NCI-H1436 (cell line): ENCODE measurements around the gene RNF217.

Experiments
- DNase-seq: peaks from one replicate; lab custom pipeline; 2025; lab: John Stamatoyannopoulos, UW

The RNF217 gene

DNA sequence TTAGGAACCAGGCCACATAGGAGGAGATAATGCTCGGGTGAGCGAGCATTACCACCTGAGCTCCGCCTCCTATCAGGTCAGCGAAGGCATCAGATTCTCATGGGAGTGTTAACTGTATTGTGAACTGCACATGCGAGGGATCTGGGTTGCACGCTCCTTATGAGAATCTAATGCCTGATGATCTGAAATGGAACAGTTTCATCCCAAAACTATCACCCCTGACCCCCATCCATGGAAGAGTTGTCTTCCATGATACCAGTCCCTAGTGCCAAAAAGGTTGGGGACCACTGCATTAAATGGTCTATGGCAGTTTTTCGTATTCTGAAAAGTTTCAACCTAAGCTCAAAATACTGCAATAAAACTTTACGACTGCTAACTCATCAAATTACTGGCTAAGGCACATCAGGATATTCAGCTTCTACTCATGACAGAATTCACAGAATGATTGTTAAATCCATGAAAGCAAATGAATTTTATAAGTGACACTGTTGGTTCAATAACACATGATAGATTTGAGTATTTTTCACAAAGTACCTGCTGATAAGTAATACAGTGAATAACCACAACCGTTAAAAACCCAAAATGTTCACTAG, 25.9 kb downstream of the RNF217 start:
- DNase-seq = no peak

DNA sequence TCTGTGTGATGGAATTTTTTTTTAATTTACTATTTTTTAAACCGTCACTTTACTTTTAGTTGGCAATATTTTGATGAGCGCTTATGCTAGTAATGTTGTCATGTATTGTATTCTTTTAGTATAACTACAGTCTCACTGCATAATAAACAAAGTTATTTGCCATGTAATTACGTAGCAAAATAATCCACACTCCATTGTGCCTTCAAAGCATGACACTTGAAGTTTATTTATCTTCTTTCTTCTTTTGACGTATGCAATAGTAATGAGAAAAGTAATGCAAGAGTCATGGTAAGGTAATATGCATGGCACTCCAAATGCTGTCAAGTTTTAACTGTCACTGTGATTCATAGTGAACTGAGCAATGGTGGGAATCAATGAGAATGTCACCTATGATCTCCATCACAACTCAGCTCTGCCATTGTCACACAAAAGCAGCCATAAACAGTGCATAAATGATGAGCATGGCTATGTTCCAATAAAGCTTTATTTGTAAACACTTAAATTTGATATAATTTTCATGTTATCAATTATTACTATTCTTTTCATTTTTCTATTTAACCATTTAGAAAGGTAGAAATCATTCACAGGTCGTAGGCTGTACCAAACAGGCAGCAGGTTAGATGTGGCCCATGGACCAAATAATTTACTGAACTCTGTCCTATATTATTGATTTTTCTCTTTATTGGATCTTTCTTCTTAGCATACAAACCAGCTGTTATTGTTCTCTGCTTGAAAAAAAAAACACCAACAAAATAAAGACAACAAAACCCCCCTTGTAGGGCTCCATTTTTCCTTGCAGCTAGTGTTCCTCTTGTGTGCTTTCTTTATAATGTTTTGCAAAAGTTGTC, 27.1 kb downstream of the RNF217 start:
- DNase-seq = no peak

DNA sequence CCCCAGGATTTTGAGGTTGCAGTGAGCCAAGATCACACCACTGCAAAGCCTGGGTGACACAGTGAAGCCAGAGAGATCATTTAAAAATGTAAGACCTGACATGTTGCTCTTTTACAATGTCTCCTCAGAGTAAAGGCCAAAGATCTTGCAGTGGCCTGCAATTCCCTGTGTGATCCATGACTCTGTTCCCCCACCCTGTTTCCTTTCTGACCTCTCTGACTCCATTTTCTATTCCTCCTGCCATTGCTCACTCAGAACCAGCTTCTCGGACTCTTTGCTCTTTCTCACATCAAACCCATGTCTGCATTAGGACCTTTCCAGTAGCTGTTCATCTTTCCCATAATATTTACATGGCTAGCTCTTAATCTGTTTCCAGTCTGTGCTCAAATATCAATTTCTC, 28.8 kb downstream of the RNF217 start:
- DNase-seq = no peak

DNA sequence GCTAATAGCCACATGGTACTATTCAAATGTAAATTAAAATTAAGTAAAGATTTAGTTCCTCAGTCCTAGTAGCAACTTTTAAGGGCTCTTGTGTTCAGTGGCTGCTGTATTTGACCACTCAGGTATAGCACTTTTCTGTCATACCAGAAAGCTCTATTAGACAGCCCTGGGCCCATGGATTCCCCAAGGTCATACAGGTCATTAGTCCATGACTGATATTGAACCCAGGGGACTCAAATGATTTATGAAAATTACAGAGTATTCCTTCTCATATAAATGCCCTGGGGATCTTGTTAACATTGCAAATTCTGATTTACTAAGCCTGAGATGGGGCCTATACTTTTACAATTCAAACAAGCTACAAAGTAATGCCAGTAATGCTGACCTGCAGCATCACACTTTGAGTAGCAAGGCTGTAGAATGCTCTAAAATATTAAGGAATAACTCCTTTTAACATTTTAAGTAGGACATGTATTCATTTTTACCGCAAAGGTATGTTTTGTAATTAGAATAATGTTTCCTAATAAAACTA, 29.6 kb downstream of the RNF217 start:
- no peak for DNase-seq

DNA sequence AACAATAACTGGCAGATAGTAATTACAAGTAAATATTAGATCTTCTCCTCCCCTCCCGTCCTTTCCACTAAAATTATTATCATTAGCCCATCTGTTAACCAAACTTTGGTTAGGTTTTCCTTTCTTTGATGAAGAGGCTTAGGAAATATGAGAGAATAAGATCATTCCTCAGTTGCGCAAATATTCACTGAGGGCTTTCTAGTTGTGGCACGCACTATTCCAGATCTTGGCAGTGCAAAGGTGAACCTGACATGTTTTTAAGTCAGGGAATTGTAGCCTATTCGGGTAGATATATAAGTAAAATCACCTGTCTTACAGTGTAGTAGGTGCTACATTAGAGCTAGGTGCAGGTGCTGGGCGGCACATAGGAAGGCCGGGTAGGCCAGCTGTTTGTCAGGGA, 31.1 kb downstream of the RNF217 start:
- DNase-seq = no peak

DNA sequence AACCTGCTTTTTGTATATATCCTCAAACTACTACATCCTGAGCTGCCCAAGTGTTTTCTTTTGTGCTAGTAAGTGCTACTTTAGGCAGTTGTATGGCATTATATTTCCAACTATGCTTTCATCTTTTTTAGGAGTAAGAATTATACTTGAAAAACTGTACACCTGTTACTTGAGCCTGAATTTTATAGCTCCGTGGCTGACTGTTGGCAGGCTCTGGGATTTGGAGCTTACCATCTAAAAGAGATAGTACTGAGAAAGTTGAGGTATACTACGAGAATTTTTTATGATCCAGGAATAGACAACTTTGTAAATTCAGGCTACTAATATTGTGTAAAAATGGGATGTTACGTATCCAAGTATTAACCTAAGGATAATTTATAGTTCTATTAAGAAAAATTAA, 32.4 kb downstream of the RNF217 start:
- DNase-seq = no peak

DNA sequence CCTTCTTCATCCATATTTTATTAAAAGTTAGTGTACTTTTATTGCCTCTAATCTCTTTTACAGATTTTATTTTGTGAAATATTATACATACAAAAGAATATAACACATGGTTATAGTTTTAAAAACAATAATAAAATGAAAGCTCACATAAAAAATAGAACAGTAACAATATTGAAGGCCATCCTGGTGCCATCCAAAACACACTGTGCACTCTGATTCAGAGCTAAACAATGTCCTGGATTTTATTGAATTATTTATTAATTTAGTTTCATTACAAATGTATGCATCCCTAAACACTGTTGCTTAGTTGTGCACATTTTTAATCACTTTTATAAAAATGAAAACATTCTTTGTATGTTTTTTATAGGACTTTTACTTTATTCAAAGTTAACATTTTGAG, 32.9 kb downstream of the RNF217 start:
- DNase-seq = no peak

DNA sequence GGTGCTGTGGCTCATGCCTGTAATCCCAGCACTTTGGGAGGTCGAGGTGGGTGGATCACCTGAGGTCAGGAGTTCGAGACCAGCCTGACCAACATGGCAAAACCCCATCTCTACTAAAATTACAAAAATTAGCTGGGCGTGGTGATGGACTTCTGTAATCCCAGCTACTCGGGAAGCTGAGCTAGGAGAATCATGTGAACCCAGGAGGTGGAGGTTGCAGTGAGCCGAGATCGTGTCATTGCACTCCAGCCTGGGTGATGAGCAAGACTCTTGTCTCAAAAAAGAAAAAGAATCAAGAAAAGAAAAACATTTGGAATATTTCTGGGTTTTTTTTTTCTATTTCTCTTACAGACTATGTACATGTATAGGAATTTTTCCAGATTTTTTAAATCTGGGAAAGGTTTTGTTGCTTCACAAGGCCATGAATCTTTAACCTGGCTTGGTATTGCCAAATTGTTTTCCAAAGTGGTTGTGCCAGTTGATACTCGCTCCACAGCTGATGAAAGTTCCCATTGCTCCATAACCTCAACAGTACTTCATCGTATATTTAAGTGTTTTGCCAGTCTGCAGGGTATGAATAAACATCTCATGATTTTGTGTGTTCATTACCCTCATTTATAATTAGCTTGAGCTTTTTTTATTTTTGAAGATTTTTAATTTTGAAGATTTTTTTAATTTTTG, 33.5 kb downstream of the RNF217 start:
- DNase-seq = no peak

DNA sequence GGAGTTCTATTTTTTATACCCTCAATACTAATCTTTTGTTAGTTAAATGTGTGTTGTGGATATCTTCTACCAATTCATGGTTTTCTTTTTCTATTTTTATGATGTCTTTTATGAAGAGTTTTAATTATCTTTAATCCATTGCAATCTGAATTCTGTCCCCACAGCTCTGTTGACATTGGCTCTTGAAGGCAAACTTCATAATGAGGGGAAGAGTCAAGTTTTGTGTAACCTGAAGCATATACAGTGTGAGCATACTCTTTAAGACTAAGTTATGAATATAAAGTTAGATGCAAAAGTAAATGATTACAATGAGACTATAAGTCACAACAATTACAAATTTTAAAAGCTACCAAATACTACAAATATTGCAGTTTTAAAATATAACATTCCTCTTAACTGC, 34.2 kb downstream of the RNF217 start:
- no peak for DNase-seq

DNA sequence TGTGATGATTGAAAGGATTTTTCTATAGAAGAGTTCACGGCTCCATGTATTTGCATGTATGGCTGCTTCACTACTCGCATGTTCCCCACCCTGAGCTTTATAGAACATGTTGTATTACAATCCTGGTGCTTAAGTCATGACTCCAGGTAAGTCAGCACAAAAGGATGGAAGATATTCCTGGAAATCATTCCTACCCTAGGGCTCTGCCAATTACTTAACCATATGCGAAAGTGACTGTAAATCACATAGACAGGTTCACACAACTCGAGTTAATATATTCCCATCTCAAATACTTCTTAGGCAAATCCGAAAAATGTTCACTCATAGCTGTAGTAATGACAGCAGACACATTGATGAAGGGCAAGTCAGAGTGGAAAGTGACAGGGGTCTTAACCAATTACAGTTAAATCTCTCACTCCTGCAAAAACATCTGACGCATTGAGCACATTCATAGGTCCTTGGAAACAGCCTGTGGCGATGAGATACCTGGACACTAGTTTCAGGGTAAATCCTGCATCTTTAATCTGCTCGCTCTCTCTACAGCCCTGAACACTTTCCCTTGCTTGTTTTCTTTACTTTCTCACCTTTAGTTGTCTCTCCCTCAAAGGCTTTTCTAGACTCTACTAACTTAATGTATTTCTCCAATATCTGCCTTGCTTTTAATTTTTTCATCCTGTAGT, 35.1 kb downstream of the RNF217 start:
- DNase-seq = no peak

DNA sequence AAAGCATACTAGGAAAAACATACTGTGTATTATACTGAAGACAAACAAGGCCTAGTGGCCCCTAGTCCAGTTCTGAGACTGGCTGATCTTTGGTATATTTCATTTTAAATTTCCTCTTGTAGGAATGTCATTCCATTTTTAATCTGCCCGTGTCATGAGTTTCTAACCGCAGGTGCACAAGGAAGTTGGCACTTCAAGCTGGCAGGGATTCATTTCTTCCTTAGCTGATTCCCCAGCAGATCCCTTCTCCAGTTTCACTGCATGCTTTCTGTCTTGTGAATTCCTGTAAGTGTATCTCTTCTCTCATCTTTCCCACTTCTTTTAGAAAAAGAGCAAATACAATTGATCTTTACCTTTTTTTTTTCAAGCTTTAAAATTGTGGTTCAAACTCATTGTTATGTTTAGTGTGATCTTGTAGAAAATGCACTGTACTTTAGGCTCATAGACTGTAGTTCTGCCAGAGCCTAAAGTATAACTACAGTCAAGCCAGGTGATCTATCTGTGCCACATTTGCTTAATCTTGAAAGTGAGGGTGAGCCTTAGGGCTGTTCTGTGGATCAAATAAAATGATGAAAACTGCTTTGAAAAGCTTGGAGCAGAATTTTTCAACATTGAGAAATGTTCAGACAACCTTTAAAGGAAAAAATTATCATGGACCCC, 37.0 kb downstream of the RNF217 start:
- DNase-seq = no peak

DNA sequence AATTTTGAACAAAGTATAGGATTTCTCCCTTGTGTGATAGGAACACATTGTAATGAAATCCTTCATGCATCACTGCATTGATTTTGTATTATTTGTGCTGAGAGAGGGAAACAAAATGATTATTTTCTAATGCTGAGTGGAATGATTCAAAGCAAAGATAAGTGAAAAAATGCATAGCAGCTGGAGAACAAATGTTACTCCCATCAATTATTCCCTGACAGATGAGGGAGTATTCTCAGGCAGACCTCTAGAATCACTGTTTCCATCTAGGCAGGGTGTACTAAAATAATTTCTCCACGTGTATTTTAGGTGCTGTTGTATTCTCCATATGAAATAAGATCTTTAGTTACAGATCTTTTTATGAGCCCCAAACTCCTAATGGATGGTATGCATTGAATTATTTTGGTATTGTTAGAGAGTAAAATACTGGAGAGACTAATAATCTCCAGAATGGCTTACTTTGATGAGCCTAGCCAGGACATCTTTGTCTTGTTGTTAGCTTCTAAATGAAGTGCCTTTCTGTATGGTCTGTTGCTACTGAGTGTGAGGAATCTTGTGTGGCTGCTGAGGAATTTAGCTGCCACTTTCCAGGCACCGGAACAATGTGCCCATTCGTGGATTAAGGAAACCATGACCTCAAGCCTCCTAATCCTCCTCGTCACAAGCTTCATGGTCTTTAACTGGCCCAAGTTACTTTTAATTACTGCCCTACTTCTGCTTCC, 39.6 kb downstream of the RNF217 start:
- DNase-seq = no peak

DNA sequence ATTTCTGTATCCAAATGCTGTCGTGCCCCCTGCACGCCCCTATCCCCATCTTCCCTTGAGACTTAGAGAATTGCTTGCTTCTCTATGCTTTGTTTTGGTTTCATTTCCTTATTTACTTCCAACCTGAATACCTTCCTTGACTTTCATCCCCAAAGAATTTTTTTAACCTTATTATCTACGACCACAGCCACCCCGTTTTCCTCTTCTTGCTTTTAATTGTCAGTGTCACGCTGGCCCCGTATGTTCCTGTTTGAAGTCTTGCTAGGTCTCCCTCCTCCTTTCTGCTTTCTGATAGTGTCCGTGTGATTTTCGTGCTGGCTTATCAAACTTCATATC, 40.1 kb downstream of the RNF217 start:
- DNase-seq = no peak

DNA sequence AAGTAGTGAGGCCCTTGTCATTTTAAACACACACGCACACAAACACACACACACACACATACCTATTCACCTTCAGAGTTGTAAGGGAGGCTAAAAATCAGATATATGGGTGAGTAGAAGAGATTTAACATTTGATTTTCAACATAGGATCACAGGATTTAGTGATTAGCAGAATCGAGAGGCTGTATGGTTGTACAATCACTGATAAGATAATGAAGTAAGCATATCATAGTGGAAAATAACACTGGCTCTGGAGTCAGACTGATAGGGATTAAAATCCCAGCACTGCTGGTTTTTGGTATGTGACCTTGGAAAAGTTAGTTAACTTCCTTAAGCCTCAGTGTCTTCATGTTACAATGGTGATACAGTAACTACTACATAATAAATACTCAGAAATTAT, 40.8 kb downstream of the RNF217 start:
- DNase-seq = no peak

DNA sequence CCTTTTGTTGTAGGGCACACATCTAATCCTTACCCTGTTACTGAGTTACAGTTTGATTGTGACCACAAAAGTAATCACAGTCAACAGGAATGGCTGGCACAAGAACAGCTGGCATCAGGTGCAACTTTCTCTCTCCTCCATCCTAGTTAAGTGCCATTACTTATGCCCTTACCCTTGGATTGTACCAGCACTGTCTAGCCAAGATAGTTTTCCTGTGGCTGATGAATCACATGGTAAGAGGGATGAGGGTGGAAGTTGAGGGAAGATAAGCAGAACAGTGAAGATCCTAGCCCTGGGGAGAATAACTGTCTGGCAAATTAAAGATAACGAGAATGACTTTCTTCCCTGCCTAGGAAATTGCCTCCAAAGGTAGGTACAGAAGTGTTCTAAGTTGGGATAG, 42.0 kb downstream of the RNF217 start:
- no peak for DNase-seq

DNA sequence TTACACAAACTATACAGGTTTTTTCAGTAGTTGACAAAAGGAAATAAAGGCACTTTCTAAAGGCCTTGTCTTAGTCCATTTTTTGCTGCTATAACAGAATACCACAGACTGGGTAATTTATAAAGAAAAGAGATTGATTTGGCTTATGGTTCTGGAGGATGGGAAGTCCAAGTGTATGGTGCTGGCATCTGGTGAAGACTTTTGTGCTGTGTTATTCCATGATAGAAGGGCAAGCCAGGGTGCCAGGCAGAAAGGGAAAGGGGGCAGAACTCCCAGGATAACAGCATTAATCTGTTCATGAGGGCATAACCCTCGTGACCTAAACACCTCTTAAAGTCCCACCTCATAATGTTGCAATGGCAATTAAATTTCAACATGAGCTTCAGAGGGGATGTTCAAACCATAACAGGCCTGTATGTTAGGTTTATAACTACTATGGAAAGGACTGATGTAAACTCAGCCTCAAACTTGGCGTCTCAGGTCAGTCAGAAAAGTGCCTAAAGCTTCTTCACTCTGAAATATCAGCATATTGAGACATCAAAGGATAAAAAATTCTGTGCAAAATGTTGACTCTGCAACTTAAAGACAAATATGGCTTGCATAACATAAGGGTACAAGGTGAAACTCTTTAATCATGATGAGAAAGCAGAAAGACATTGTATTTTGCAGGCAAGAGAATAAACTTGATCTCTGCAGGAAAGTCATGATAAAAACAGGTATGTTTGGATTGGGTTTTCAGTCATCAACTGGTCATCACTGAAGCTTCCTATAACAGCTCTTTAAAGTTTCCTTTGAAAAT, 42.8 kb downstream of the RNF217 start:
- no peak for DNase-seq

DNA sequence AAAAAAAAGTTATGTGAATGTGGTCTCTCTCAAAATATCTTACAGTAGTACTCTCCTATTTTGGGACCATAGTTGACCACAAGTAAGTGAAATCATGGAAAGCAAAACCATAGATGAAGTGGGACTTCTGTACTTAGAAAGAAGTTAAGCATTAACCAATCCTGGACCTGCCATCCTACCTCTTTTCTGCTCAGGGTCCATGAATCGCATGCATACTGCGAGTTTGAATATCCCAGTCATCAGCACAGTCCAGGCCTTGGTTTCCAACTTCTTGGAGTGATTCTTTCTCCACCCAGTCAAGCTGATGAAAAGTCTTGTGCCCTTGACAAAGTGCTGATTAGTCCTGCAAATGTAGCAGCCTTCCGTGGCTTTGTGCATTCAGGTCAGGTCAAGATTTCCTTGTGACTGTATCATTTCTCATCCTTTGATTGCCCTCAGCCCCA, 46.0 kb downstream of the RNF217 start:
- no peak for DNase-seq

DNA sequence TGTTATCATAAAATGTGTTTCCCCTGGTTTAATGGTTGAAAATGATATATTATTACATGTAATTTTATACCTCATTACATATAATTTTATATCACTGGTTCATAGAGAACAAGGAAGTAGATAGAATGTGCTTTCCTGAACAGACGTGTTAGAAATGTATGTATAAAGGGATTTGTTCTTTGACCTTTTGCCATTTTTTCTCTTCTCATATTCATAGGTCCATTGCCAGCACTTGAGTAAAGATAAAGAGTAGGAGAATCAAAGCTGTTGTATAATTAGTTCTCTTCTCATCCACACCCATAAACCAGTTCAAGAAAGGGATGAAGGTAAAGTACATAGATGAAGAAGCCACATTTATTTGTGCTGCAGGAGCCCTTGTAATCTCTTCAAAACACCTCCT, 46.7 kb downstream of the RNF217 start:
- no peak for DNase-seq

DNA sequence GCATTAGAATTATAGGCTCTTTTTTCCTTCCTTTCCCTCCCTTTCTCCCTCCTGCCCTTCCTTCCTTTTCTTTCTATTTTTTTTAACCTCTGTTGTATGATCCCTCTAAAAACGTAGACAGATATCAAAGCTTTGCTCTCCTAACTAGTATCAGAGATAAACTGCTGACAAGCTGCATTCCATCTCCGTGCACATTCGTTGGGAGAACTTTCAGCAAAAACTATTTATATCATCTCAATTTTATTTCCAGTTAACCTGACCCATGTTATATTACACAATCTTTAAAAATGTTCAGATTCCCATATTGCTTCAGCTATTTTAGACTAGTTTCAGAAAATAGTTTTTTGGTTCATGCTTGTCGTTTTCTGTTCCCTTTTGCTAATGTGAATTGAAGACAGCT, 47.3 kb downstream of the RNF217 start:
- no peak for DNase-seq

DNA sequence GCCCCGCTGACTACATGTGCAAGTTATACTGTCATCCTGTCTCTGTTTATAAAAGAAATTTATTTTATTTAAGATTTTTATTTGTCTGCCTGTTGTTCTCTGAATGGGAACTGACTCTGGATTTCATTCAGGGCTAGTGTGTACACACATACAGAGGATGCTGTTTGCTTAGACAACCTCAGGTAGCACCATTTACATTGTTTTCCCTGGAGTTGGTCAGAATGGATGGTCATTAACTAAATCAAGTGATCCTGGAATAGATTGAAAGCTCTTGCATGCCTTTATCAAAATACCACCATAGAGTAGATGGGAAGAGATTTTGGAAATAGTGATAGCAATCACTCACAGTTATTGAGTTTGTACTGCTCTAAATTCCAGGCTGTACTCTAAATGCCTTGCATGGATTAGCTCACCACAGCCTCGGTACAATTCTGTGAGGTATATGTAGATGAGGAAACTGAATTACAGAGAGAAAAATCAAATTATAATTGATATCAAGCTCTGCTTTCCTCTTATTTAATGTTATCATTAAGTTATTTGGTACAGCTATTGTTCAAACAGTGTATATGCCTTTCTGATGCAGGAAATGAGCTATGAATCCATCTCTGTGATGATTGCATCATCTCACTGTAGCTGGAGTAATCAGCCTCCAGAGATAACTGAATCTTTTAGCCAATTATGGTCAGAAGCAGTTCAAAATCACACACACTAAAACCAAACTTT, 51.9 kb downstream of the RNF217 start:
- DNase-seq = no peak
